Stimulated activated effector memory CD8-positive, alpha-beta T cell treated with anti-CD3 and anti-CD28 coated beads, Interleukin-12 subunit alpha, Interleukin-12 subunit beta, amount 100 ng/mL, for 72 hours (primary cell): ENCODE results near the gene FBXL22.

Experiments
- ATAC-seq: fragments of 150-1000 bp; cut with Tn5 transposase; 2 replicates; pipeline ENCODE4 v1.10.0; 2021
- DNase-seq, 2 donors: peaks; one replicate each; pipeline ENCODE4 v3.0.0; 2021 to 2022; ENCODE audit warnings: low spot score in 2 of 2
- H3K27ac Mint-ChIP-seq: one replicate; pipeline ENCODE4 v1.8.0; 2022; ENCODE audit warnings: mild to moderate bottlenecking, mixed read lengths
- H3K36me3 Mint-ChIP-seq: one replicate; pipeline ENCODE4 v1.8.0; 2022; ENCODE audit warnings: mild to moderate bottlenecking, mixed read lengths
- H3K4me1 Mint-ChIP-seq: one replicate; pipeline ENCODE4 v1.8.0; 2022; ENCODE audit warnings: mixed read lengths
- H3K4me3 Mint-ChIP-seq: one replicate; pipeline ENCODE4 v1.8.0; 2022; ENCODE audit warnings: mild to moderate bottlenecking, mixed read lengths
- H3K9me3 Mint-ChIP-seq: one replicate; pipeline ENCODE4 v1.8.0; 2022; ENCODE audit warnings: mixed read lengths

Gene FBXL22

GRCh38 chr15:63597038-63597790 is at the start of gene FBXL22:
Gene FBXL22 (plus strand): TSS chr15:63597387. CDS start chr15:63597393, 6 bp downstream.
- Mint-ChIP-seq H3K4me3 (no peak within 1 kb of the TSS), H3K27ac (peak within 1 kb of the TSS; percentile 79), H3K36me3 (peaks cover 42% of the 10 kb centered on the region), H3K4me1 (peaks cover 66% of the 10 kb centered on the region), H3K9me3 (no peaks in the 10 kb centered on the region)
- ATAC-seq (no peak), DNase-seq (no peak)

GRCh38 chr15:63551400-63551799 is 45.8 kb upstream of the FBXL22 start:
- Mint-ChIP-seq H3K9me3 (no peaks in the 10 kb centered on the region), H3K4me3 (no peak overlapping the region), H3K36me3 (peaks cover 64% of the 10 kb centered on the region)

GRCh38 chr15:63553388-63553791 is 43.8 kb upstream of the FBXL22 start:
- Mint-ChIP-seq H3K9me3 (no peaks in the 10 kb centered on the region), H3K27ac (peak overlapping the region; percentile 21), H3K4me1 (peaks cover 42% of the 10 kb centered on the region), H3K36me3 (peaks cover 68% of the 10 kb centered on the region), H3K4me3 (no peak overlapping the region)
- ATAC-seq (peak; percentile 89), DNase-seq (no peak)

More at GRCh38 chr15:63551400-63551799, 45.8 kb upstream of the FBXL22 start:
- ATAC-seq (no peak), DNase-seq (no peak)
- no peak overlapping the region for H3K27ac Mint-ChIP-seq
- H3K4me1 Mint-ChIP-seq = peaks cover 48% of the 10 kb centered on the region

GRCh38 chr15:63554337-63554927 is 42.8 kb upstream of the FBXL22 start:
- H3K36me3 Mint-ChIP-seq = peaks cover 78% of the 10 kb centered on the region
- H3K4me3 Mint-ChIP-seq = no peak overlapping the region
- peaks cover 47% of the 10 kb centered on the region for H3K4me1 Mint-ChIP-seq
- peak; percentile 72 for ATAC-seq
- H3K9me3 Mint-ChIP-seq = no peaks in the 10 kb centered on the region
- DNase-seq = no peak
- H3K27ac Mint-ChIP-seq = peak overlapping the region; percentile 74

GRCh38 chr15:63555507-63555906 is 41.7 kb upstream of the FBXL22 start:
- Mint-ChIP-seq H3K9me3 (no peaks in the 10 kb centered on the region), H3K4me3 (no peak overlapping the region), H3K27ac (peak overlapping the region; percentile 74), H3K36me3 (peaks cover 78% of the 10 kb centered on the region), H3K4me1 (peaks cover 52% of the 10 kb centered on the region)
- ATAC-seq (no peak), DNase-seq (no peak)

GRCh38 chr15:63556246-63556645 is 40.9 kb upstream of the FBXL22 start:
- H3K27ac Mint-ChIP-seq = peak overlapping the region; percentile 74

GRCh38 chr15:63556736-63557135 is 40.5 kb upstream of the FBXL22 start:
- no peak overlapping the region for H3K27ac Mint-ChIP-seq

More at GRCh38 chr15:63556246-63556645, 40.9 kb upstream of the FBXL22 start:
- no peak for ATAC-seq
- Mint-ChIP-seq H3K36me3 (peaks cover 83% of the 10 kb centered on the region), H3K4me1 (peaks cover 60% of the 10 kb centered on the region), H3K9me3 (no peaks in the 10 kb centered on the region), H3K4me3 (no peak overlapping the region)
- no peak for DNase-seq

GRCh38 chr15:63559753-63560152 is 37.4 kb upstream of the FBXL22 start:
- peak overlapping the region; percentile 27 for H3K27ac Mint-ChIP-seq
- DNase-seq = no peak
- H3K9me3 Mint-ChIP-seq = no peaks in the 10 kb centered on the region
- no peak for ATAC-seq
- H3K4me3 Mint-ChIP-seq = peak overlapping the region; percentile 34
- peaks cover 42% of the 10 kb centered on the region for H3K4me1 Mint-ChIP-seq
- peaks cover 99% of the 10 kb centered on the region for H3K36me3 Mint-ChIP-seq

More at GRCh38 chr15:63556736-63557135, 40.5 kb upstream of the FBXL22 start:
- H3K36me3 Mint-ChIP-seq = peaks cover 88% of the 10 kb centered on the region
- no peaks in the 10 kb centered on the region for H3K9me3 Mint-ChIP-seq
- no peak overlapping the region for H3K4me3 Mint-ChIP-seq
- peaks cover 65% of the 10 kb centered on the region for H3K4me1 Mint-ChIP-seq
- ATAC-seq (no peak), DNase-seq (no peak)

GRCh38 chr15:63560741-63561448 is 36.3 kb upstream of the FBXL22 start:
- ATAC-seq (peak; percentile 94), DNase-seq (peak; percentile 24 to 75)
- peak overlapping the region; percentile 34 for H3K4me3 Mint-ChIP-seq
- H3K27ac Mint-ChIP-seq = peak overlapping the region; percentile 62
- no peaks in the 10 kb centered on the region for H3K9me3 Mint-ChIP-seq
- peaks cover 38% of the 10 kb centered on the region for H3K4me1 Mint-ChIP-seq
- H3K36me3 Mint-ChIP-seq = peaks cover 100% of the 10 kb centered on the region

GRCh38 chr15:63564093-63564492 is 33.1 kb upstream of the FBXL22 start:
- H3K36me3 Mint-ChIP-seq = peaks cover 100% of the 10 kb centered on the region
- no peaks in the 10 kb centered on the region for H3K9me3 Mint-ChIP-seq
- DNase-seq (no peak), ATAC-seq (no peak)
- no peak overlapping the region for H3K27ac Mint-ChIP-seq
- H3K4me1 Mint-ChIP-seq = peaks cover 40% of the 10 kb centered on the region
- no peak overlapping the region for H3K4me3 Mint-ChIP-seq

GRCh38 chr15:63565536-63566186 is 31.5 kb upstream of the FBXL22 start:
- no peak overlapping the region for H3K4me3 Mint-ChIP-seq
- H3K36me3 Mint-ChIP-seq = peaks cover 100% of the 10 kb centered on the region
- no peak for ATAC-seq
- DNase-seq = no peak
- H3K9me3 Mint-ChIP-seq = no peaks in the 10 kb centered on the region
- H3K27ac Mint-ChIP-seq = peak overlapping the region; percentile 29
- peaks cover 25% of the 10 kb centered on the region for H3K4me1 Mint-ChIP-seq

GRCh38 chr15:63572749-63573464 is 24.3 kb upstream of the FBXL22 start:
- Mint-ChIP-seq H3K36me3 (peaks cover 100% of the 10 kb centered on the region), H3K4me3 (no peak overlapping the region), H3K27ac (peak overlapping the region; percentile 85), H3K9me3 (no peaks in the 10 kb centered on the region), H3K4me1 (peaks cover 17% of the 10 kb centered on the region)
- no peak for DNase-seq
- ATAC-seq = no peak

- H3K4me1 Mint-ChIP-seq = peaks cover 12% of the 10 kb centered on the region
- no peak for DNase-seq
- H3K36me3 Mint-ChIP-seq = peaks cover 100% of the 10 kb centered on the region
- H3K27ac Mint-ChIP-seq = peak overlapping the region; percentile 85
- H3K9me3 Mint-ChIP-seq = no peaks in the 10 kb centered on the region
- H3K4me3 Mint-ChIP-seq = no peak overlapping the region
- no peak for ATAC-seq
Observed at GRCh38 chr15:63573533-63573932, 23.7 kb upstream of the FBXL22 start.

GRCh38 chr15:63575312-63575711 is 21.9 kb upstream of the FBXL22 start:
- H3K27ac Mint-ChIP-seq = peak overlapping the region; percentile 75
- peaks cover 99% of the 10 kb centered on the region for H3K36me3 Mint-ChIP-seq

More at GRCh38 chr15:63575312-63575711, 21.9 kb upstream of the FBXL22 start:
- peaks cover 10% of the 10 kb centered on the region for H3K4me1 Mint-ChIP-seq
- DNase-seq = no peak
- H3K4me3 Mint-ChIP-seq = no peak overlapping the region
- no peaks in the 10 kb centered on the region for H3K9me3 Mint-ChIP-seq
- peak; percentile 95 for ATAC-seq
